IPS-18c (cell line): ENCODE measurements around the gene SSR3.
"Not testable (repeated sequence)": the region's sequence is repeated elsewhere in the genome, so short reads cannot be mapped to it uniquely, and the experiment has no call there.

Experiments used
- H3K4me3 ChIP-seq: 2 replicates; pipeline ENCODE4 v1.7.0; 2013; ENCODE audit warnings: low read depth, mild to moderate bottlenecking, low read length, moderate library complexity; ENCODE audit not compliant: insufficient read depth
- H3K9me3 ChIP-seq: one replicate; pipeline ENCODE4 v1.6.1; 2013; ENCODE audit warnings: mild to moderate bottlenecking, low read length, moderate library complexity; ENCODE audit not compliant: control insufficient read depth, insufficient read depth

The SSR3 gene

DNA sequence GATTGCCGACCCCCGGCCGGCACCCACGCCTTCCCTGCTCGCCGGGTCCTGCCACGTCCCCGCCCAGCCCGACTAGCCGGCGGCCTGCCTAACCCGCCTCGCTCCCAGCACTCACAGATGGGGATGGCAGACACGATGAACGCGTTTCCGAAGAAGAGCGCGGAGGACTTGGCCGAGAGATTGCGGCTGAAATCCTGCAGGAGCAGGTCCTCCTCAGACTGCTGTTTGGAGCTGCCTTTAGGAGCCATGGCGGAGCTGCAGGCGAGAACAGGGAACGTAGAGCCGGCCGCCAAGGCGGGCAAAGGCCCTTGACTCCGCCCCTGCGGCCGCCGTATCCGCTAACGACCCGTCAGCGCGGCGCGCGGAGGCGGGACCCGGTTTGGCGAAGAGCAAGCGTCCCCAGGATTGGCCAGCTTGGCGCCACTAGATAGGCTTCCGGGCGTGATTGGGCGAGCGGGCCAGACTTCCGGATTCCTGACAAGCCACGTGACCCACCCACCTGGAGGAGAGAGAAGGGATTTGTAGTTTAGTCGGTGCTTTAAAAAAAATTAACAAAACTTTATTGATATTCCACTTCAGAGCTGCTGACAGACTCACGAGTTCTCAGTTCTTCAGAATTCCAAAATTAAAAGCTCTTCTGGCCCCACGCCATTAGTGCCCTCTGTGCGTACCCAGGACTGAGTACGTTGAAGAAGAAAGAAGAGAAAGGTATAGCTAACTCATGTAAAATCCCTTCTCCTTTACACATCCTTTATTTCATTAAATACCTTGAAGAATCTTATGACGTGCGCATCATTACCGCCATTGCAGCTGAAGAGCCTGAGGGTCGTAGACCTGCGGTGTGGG is at the start of gene SSR3:
Gene SSR3 (minus strand): TSS at position 276 of the 846 bp plus-strand sequence. CDS start 28 bp downstream, at position 248.
- H3K4me3 ChIP-seq = peak within 1 kb of the TSS; percentile 96
- H3K9me3 ChIP-seq = no peaks in the 10 kb centered on the region

DNA sequence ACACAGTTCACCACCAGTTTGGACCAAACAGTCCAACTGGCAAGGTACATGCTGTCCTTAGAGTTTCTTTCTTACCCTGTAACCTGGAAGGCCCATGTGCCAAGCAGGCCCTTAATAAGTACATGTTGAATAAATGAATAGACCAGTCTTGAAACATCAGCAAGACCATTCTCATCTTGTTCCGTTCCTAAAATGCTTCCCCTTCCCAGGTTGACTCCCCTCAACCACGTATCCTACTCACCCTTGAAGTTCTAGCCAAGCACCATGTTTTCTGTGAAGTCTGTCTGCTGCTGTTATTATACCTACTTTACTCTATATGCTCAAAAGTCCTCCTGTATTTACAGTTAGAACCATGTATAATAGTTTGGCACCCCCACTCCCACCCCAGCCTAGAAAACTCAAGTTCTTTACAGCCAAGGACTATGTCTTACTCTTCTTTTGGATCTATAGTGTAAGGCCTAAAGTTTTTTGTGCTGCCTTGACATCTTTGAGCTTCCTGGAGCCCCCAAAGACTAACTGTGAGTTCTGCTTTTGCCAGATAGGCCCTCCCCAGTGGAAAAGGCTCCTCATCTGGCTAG is 49.2 kb upstream of the SSR3 start:
- no peaks in the 10 kb centered on the region for H3K9me3 ChIP-seq
- no peak overlapping the region for H3K4me3 ChIP-seq

DNA sequence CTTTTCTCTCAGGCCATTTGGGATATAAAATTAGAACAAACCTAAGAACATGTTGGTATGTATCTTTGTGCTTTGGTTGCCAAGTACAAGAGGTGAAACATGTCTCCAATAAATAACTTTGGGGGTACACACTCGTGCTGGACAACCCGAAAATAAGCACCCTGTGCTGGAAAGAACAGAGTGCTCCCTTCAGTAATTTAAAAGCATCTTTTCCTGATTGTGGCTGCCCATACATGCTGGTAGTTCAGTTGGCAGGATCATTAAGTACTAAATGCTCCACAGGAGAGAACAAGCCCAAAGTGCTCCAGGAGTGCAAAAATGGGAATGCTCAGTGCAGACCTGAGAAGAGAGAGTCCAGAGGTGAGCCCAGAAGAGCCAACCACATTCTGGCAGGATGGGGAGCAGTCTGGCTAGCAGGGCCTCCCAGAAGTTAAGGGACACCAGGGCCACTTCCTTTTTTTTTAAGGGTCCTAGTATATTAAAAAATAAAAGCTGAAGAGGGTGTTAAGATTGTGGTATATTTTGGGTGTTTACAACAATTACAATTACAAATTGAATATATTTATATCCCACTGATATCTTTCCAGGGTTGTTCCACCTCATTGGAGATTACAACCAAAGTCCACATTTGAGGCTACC is 48.6 kb upstream of the SSR3 start:
- H3K4me3 ChIP-seq = no peak overlapping the region
- H3K9me3 ChIP-seq = no peaks in the 10 kb centered on the region

DNA sequence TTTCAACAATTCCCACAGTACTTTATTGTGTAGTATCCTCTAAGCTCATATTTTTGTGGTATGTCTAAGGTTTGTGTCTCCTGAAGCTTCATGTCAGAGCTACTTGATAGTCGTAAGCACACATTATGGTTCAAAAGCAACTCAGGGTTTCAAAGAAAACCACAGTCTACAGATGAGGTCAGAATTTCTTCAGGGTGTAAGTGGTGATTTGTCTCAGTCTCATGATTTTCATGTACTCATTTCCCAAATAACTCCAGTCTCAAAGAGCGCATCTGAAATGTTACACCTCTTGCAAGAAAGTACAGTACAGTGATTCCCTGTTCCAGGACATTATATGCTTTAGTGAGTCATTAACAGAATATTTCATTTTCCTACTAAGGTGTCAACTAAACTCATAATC is 47.5 kb upstream of the SSR3 start:
- no peaks in the 10 kb centered on the region for H3K9me3 ChIP-seq

DNA sequence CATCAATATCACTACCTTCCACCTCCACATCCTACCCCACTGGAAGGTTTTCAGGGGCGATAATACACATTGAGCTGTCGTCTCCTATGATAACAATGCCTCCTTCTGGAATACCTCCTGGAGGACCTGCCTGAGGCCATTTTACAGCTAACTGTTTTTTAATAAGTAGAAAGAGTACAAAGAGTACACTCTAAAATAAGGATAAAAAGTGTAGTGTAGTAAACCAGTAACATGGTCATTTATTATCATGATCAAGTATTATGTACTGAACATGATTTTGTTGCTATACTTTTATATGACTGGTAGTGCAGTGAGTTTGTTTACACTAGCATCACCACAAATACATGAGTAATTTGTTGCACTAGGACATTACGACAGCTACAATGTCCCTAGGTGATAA is 46.6 kb upstream of the SSR3 start:
- Histone ChIP-seq H3K9me3 (no peaks in the 10 kb centered on the region), H3K4me3 (no peak overlapping the region)

More for the DNA sequence above, 47.5 kb upstream of the SSR3 start:
- H3K4me3 ChIP-seq = no peak overlapping the region

DNA sequence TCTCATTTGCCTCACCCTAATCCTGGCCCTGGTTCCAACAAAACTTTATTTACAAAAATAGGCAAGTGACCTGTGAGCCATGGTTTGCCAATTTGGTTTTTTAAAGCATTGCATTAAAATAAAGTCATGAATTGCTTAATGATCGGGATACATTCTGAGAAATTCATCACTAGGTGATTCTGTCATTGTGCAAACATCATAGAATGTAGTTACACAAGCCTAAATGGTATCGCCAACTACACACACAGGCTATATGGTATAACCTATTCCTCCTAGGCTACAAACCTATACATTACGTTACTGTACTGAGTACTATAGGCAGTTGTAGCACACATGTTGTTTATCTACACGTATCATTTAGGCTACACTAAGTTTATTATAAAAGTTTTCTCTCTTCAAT is 45.9 kb upstream of the SSR3 start:
- H3K4me3 ChIP-seq = no peak overlapping the region
- H3K9me3 ChIP-seq = no peaks in the 10 kb centered on the region

DNA sequence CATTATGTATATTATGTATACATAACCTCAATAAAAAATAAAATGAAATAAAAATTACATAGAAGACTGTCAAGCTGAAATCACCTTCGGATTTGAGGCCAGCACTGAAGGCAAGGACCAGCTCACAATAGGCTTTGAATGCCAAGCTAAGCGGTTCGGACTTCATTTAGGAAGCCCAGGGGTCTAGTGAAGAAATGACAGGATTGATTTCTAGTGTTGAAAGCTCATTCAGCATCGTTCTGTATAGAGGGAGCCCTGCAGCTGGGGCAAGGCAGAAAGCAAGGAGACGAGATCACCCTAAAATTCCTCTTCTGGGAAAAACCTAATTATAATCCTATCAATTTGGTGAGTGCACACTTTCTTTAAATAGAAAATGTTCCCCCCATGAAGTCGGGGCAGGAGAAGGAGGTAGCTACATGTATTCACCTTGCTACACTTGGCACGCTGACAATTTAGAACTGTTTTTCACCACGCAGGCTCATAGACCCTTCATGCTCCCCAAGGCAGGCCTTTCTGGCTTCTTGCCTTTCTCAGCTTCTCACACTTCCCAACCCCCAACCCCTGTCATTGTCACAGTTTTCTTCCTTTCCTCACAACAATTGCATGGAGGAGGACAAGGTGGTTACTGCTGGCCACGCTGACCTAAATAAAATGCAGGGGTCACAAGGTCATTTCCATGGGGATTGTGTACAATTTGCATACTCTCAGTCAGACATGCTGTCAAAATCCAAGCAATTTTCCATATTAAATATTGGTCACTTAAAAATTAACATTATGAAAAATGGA is 44.4 kb upstream of the SSR3 start:
- Histone ChIP-seq H3K4me3 (no peak overlapping the region), H3K9me3 (no peaks in the 10 kb centered on the region)

DNA sequence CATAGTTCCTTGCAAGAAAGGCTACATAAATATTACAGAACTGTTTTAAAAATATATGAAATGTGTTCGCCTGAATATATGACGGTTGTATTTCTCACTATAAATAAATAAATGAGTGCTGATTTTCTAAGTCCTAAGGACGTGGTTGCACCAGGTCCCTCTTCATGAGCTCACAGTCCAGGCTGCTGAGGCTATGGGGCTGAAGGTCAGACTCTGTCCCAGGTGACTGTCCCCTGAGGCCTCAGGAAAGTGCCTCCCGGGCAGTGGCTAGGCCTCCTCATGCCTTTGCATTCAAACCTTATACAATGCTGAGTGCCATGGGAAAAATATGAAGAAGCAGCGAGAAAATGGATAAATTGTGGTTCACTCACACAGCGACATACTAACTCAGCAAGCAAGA is 43.5 kb upstream of the SSR3 start:
- no peaks in the 10 kb centered on the region for H3K9me3 ChIP-seq
- H3K4me3 ChIP-seq = no peak overlapping the region

DNA sequence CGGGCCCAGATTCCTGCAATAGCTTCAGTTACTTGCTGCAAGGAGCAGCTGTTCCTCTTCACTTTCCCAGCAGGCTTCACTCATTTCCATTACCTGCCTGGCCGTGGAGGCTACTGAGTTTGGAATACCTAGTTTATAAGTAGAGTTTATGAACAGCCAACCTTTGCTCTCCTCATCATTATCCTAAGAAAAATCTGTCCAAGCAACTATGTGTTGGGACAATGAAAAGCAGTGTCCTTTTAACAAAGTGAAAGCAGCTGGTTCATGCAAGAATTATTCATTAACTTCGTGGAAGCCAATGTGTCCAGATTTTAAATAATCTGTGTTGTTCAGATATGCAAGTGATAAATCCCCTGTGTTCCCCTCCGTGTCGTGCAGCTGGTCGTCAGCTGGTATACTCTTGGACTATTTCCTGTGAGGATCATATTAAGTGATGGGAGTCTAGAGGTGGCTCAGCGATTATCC is 39.3 kb upstream of the SSR3 start:
- Histone ChIP-seq H3K4me3 (no peak overlapping the region), H3K9me3 (no peaks in the 10 kb centered on the region)

DNA sequence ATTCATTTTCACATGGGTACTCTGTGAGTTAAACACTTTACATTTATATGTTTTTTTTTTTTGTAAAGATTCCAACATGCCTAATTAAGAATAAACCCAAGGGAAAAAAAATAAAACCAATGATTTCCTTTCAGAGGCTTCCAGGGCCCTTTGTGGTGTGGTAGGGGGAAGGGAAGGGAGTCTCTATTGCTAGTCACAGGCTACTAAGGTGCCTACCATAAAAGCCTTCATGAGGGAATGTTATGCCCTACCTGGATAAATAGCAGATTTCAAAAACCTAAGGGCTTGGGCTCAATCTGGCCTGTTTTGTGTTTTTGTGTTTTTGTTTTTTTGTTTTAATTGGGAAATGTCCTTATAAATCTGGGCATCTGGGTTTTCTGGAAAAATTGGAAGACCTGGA is 38.9 kb upstream of the SSR3 start:
- no peak overlapping the region for H3K4me3 ChIP-seq
- H3K9me3 ChIP-seq = no peaks in the 10 kb centered on the region

DNA sequence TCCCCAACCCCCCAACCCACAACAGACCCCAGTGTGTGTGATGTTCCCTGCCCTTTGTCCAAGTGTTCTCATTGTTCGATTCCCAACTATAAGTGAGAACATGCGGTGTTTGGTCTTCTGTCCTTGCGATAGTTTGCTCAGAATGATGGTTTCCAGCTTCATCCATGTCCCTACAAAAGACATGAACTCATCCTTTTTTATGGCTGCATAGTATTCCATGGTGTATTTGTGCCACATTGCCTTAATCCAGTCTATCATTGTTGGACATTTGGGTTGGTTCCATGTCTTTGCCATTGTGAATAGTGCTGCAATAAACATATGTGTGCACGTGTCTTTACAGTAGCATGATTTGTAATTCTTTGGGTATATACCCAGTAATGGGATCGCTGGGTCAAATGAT is 34.9 kb upstream of the SSR3 start:
- H3K9me3 ChIP-seq, H3K4me3 ChIP-seq: not testable (repeated sequence)

DNA sequence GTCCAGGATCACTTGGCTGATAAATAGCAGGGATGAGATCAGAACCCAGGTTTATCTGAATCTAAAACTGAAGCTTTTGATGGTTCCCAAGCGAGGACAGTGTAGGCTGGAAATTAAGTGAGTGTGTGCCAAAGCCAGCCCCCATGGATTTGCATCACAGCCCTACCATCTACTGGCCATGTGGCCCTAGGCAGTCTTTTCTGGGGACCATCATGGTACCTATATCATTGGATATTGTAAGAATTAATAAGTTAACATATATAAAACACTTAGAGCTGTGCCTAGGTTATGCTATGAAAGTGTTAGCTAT is 32.8 kb upstream of the SSR3 start:
- Histone ChIP-seq H3K4me3 (no peak overlapping the region), H3K9me3 (no peaks in the 10 kb centered on the region)

DNA sequence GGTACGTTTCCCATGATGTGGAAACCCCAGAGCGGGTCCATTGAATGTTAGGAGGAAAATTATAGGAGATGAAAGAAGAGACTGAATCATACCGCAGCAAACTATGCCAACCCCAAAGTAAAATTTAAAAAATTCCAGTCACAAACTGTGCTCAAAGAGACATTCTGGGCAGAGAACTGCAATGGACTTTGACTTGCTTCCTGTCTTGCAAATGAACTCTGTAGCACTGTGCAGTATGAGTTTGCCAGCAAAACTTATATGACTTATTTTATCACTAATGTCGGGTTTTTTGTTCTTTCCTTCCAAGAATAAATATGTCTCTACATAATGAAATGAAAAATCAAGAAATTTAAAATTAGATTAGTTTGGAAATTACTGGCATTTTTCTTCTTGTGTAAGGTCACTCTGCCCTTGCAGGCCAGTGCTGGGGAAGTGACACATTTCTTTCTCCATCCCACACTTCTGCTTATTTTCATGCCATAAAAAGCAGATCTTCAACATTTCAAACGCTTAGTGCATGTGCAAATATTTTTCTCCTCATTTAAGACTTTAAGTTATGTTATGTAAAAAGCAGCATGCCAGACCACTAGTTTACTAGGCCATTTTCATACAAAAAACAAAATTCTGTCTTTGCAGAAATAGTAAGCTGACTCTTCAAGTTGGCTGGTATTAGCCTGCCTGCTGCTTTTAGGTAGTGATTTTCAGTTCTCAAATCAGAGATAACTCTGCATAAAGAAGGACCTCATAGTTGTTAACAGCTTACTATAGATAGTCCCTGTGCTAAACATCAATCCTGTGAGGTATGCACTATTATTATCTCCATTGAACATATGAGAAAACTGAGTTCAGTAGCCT is 32.2 kb upstream of the SSR3 start:
- H3K4me3 ChIP-seq = no peak overlapping the region
- H3K9me3 ChIP-seq = no peaks in the 10 kb centered on the region

DNA sequence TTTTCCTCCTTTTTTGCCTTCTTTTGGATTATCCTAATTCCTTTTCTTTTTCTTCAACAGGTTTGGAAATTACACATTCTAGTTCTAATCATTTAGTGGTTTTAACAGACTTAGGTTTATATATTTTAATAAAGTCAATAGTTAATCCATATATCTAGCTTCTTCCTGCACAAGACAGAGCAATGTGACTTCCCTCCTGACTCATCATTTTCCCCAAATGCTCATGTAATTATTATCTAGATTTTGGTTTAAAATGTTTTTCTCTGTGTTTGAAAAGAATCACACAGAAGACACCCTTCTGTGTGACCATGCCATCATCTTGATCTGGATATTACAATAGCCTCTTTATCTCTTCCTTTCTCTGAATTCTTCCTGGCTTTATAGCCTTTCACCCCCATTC is 28.6 kb upstream of the SSR3 start:
- Histone ChIP-seq H3K9me3 (no peaks in the 10 kb centered on the region), H3K4me3 (no peak overlapping the region)

DNA sequence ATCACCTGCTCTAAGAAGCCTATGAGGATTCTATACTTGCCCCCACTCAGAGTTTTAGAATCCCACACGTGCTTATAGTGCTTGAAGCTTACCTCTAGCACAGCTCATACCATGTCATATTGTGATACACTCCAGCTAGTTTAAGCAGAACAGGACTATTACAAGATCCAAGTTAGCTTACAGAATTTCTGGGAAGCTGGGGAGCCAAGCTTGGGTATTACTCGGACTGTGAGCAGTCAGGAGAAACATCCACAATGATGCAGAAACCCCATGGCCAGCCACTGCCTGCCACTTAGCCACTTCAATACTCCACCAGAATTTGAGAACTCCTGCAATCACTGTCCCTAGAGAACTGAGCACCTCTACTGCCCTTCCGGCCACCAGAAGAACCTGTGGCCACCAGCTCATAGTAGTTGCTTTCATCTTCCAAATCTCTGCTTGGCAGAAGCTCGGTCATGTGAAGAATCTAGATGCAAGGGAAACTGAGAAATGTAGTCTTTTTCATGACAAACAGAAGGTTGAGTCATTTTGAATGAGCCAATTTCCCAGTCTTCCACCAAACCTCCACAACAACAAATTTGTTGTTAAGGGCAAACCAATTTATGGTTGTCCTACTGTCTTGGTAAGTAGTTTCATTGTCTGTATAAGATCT is 27.7 kb upstream of the SSR3 start:
- Histone ChIP-seq H3K9me3 (no peaks in the 10 kb centered on the region), H3K4me3 (no peak overlapping the region)

DNA sequence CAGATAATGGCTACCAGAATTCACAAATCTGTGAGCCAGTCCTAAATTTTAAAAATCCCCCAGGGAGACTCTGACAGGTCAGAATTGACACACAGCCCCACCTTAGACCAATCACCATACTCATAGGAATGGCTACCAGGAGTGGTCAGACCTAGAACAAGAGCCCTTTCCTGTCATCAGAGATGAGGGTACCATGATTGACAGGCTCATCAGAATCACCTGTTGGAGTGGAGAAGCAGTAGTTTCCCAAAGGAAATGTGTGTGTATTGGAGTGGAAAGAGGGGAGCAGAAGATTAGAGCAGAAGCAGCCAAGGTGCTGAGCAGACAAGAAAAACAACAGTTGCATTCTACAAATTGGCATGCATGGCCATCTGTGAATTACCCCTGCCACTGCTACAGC is 27.0 kb upstream of the SSR3 start:
- Histone ChIP-seq H3K4me3 (no peak overlapping the region), H3K9me3 (no peaks in the 10 kb centered on the region)
